Measurements from ENCODE around the gene ZMIZ1.

The ZMIZ1 gene

GRCh38 chr10:79188154-79188965 is 119.6 kb downstream of the ZMIZ1 start:
- Histone ChIP-seq H3K36me3 (ENCODE audit: control insufficient read depth in 5 of 5, insufficient read depth in 5 of 5, low read length in 5 of 5) (peaks cover 0 to 36% (median 18%) of the 10 kb centered on the region in 5 donors), H3K4me1 (ENCODE audit: control insufficient read depth in 5 of 5, insufficient read depth in 5 of 5, low read length in 5 of 5) (peaks cover 24 to 97% (median 72%) of the 10 kb centered on the region in 5 donors), H3K9ac (ENCODE audit: low read length in 5 of 5) (peak overlapping the region in 1 of 5 donors; percentile 30), H3K27me3 (ENCODE audit: control insufficient read depth in 5 of 5, insufficient read depth in 4 of 5, low read length in 5 of 5) (no peaks in the 10 kb centered on the region), H3K9me3 (ENCODE audit: control insufficient read depth in 5 of 5, low read length in 5 of 5) (no peaks in the 10 kb centered on the region), H3K27ac (ENCODE audit: low read depth, low read length) (peak overlapping the region; percentile 50), H3K4me3 (ENCODE audit: low read depth in 1 of 5, low read length in 5 of 5) (no peak overlapping the region)

- Histone ChIP-seq H3K4me1 (ENCODE audit: control insufficient read depth in 5 of 5, insufficient read depth in 5 of 5, low read length in 5 of 5) (peaks cover 18 to 97% (median 72%) of the 10 kb centered on the region in 5 donors), H3K36me3 (ENCODE audit: control insufficient read depth in 5 of 5, insufficient read depth in 5 of 5, low read length in 5 of 5) (peaks cover 0 to 40% (median 22%) of the 10 kb centered on the region in 5 donors), H3K9me3 (ENCODE audit: control insufficient read depth in 5 of 5, low read length in 5 of 5) (no peaks in the 10 kb centered on the region), H3K27me3 (ENCODE audit: control insufficient read depth in 5 of 5, insufficient read depth in 4 of 5, low read length in 5 of 5) (no peaks in the 10 kb centered on the region), H3K9ac (ENCODE audit: low read length in 5 of 5) (peak overlapping the region in 1 of 5 donors; percentile 11), H3K4me3 (ENCODE audit: low read depth in 1 of 5, low read length in 5 of 5) (no peak overlapping the region), H3K27ac (ENCODE audit: low read depth, low read length) (peak overlapping the region; percentile 50)
These were observed 120.4 kb downstream of the ZMIZ1 start for GRCh38 chr10:79189181-79189580.

GRCh38 chr10:79189853-79190435 is 121.2 kb downstream of the ZMIZ1 start:
- H3K4me1 ChIP-seq (ENCODE audit: control insufficient read depth in 5 of 5, insufficient read depth in 5 of 5, low read length in 5 of 5), result peaks cover 17 to 97% (median 72%) of the 10 kb centered on the region in 5 donors

GRCh38 chr10:79190740-79191261 is 122.0 kb downstream of the ZMIZ1 start:
- Histone ChIP-seq H3K9ac (ENCODE audit: low read length in 5 of 5) (no peak overlapping the region), H3K4me3 (ENCODE audit: low read depth in 1 of 5, low read length in 5 of 5) (no peak overlapping the region), H3K9me3 (ENCODE audit: control insufficient read depth in 5 of 5, low read length in 5 of 5) (no peaks in the 10 kb centered on the region), H3K27me3 (ENCODE audit: control insufficient read depth in 5 of 5, insufficient read depth in 4 of 5, low read length in 5 of 5) (no peaks in the 10 kb centered on the region), H3K4me1 (ENCODE audit: control insufficient read depth in 5 of 5, insufficient read depth in 5 of 5, low read length in 5 of 5) (peaks cover 15 to 97% (median 72%) of the 10 kb centered on the region in 5 donors), H3K36me3 (ENCODE audit: control insufficient read depth in 5 of 5, insufficient read depth in 5 of 5, low read length in 5 of 5) (peaks cover 0 to 38% (median 24%) of the 10 kb centered on the region in 5 donors), H3K27ac (ENCODE audit: low read depth, low read length) (peak overlapping the region; percentile 61)

More at GRCh38 chr10:79189853-79190435, 121.2 kb downstream of the ZMIZ1 start:
- H3K36me3 ChIP-seq (ENCODE audit: control insufficient read depth in 5 of 5, insufficient read depth in 5 of 5, low read length in 5 of 5), result peaks cover 0 to 40% (median 23%) of the 10 kb centered on the region in 5 donors
- no peak overlapping the region for H3K27ac ChIP-seq (ENCODE audit: low read depth, low read length)
- no peak overlapping the region for H3K9ac ChIP-seq (ENCODE audit: low read length in 5 of 5)
- no peak overlapping the region for H3K4me3 ChIP-seq (ENCODE audit: low read depth in 1 of 5, low read length in 5 of 5)
- H3K9me3 ChIP-seq (ENCODE audit: control insufficient read depth in 5 of 5, low read length in 5 of 5), result no peaks in the 10 kb centered on the region
- H3K27me3 ChIP-seq (ENCODE audit: control insufficient read depth in 5 of 5, insufficient read depth in 4 of 5, low read length in 5 of 5), result no peaks in the 10 kb centered on the region

DNA sequence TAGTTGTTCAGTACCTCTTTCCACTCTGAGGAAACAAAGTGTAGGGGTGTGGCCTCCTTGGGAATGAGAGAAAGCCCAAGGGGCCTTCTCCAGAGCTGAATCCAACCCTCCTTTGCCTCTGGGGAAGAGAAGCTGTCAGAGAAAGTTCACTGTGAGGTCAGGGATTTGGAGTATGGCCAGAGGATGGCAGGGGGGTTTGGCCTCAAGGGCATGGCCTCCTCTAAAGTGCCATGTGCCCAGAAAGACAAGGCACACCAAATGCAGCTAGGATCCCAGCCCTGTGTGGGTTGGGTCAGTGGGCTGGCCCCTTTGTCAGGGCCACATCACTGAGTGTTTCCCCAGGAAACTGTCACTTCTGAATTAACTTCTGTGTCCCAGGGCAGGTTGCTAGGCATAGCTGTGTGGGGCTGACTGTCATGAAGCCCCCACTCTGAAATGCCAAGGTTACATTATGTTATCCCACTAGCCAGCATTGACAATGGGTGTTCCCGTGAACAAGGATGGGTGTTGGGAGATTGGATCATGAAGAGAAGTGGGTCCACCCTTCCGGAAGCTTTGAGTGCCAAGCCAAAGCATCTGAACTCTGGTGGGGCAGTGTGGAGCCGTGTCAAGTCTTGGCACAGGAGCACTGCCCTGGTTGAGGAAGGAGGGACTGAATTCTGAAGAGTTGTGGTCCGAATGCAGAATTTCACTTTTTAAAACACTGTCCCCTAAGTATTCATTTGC is 123.3 kb downstream of the ZMIZ1 start:
- Histone ChIP-seq H3K27ac (ENCODE audit: low read depth, low read length) (peak overlapping the region; percentile 61), H3K4me3 (ENCODE audit: low read depth in 1 of 5, low read length in 5 of 5) (no peak overlapping the region), H3K9ac (ENCODE audit: low read length in 5 of 5) (no peak overlapping the region), H3K4me1 (ENCODE audit: control insufficient read depth in 5 of 5, insufficient read depth in 5 of 5, low read length in 5 of 5) (peaks cover 15 to 89% (median 73%) of the 10 kb centered on the region in 5 donors), H3K27me3 (ENCODE audit: control insufficient read depth in 5 of 5, insufficient read depth in 4 of 5, low read length in 5 of 5) (no peaks in the 10 kb centered on the region), H3K9me3 (ENCODE audit: control insufficient read depth in 5 of 5, low read length in 5 of 5) (no peaks in the 10 kb centered on the region), H3K36me3 (ENCODE audit: control insufficient read depth in 5 of 5, insufficient read depth in 5 of 5, low read length in 5 of 5) (peaks cover 0 to 31% (median 24%) of the 10 kb centered on the region in 5 donors)

GRCh38 chr10:79192677-79193003 is 123.9 kb downstream of the ZMIZ1 start:
- Histone ChIP-seq H3K27ac (ENCODE audit: low read depth, low read length) (peak overlapping the region; percentile 61), H3K9me3 (ENCODE audit: control insufficient read depth in 5 of 5, low read length in 5 of 5) (no peaks in the 10 kb centered on the region), H3K4me3 (ENCODE audit: low read depth in 1 of 5, low read length in 5 of 5) (no peak overlapping the region), H3K27me3 (ENCODE audit: control insufficient read depth in 5 of 5, insufficient read depth in 4 of 5, low read length in 5 of 5) (no peaks in the 10 kb centered on the region), H3K4me1 (ENCODE audit: control insufficient read depth in 5 of 5, insufficient read depth in 5 of 5, low read length in 5 of 5) (peaks cover 15 to 85% (median 70%) of the 10 kb centered on the region in 5 donors), H3K9ac (ENCODE audit: low read length in 5 of 5) (no peak overlapping the region), H3K36me3 (ENCODE audit: control insufficient read depth in 5 of 5, insufficient read depth in 5 of 5, low read length in 5 of 5) (peaks cover 0 to 29% (median 19%) of the 10 kb centered on the region in 5 donors)

DNA sequence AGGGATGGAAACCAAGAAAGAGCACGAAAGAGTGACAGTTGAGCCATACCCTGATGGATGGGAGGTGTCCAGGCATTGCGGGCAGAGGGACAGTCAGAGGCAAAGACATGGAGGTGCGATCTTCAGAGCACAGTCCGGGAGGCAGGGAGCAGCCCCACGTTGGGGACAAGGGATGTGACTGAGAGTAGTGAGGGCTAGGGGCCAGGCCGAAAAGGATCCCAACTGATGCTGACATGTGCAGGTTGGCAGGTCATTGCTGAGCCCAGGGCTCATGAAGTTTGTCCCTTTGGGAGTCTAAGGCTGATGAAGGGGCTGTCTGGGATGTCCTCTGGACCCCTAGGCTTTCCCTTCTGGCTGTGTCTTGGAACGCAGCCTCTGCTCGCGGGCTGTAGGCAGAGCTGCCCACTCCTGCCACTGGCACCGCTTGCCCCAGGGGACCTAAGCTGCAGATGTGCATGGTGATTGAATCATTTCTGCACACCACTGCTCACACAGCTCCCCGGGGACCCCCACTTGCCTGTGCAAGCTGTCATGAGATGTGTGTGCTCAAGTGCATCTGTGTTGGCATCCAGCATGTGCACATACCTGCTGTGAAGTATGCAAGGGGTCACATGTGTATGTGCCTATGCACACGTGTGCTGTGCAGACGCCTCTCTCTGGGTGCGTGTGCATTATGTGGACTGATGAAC is 125.1 kb downstream of the ZMIZ1 start:
- peaks cover 12 to 73% (median 58%) of the 10 kb centered on the region in 5 donors for H3K4me1 ChIP-seq (ENCODE audit: control insufficient read depth in 5 of 5, insufficient read depth in 5 of 5, low read length in 5 of 5)

GRCh38 chr10:79195091-79195923 is 126.5 kb downstream of the ZMIZ1 start:
- no peaks in the 10 kb centered on the region for H3K27me3 ChIP-seq (ENCODE audit: control insufficient read depth in 5 of 5, insufficient read depth in 4 of 5, low read length in 5 of 5)
- peak overlapping the region; percentile 69 for H3K27ac ChIP-seq (ENCODE audit: low read depth, low read length)
- H3K9me3 ChIP-seq (ENCODE audit: control insufficient read depth in 5 of 5, low read length in 5 of 5), result no peaks in the 10 kb centered on the region
- peaks cover 11 to 59% (median 52%) of the 10 kb centered on the region in 5 donors for H3K4me1 ChIP-seq (ENCODE audit: control insufficient read depth in 5 of 5, insufficient read depth in 5 of 5, low read length in 5 of 5)
- peak overlapping the region in 3 of 5 donors; percentile 7 to 47 (median 32) for H3K9ac ChIP-seq (ENCODE audit: low read length in 5 of 5)
- peaks cover 0 to 26% (median 19%) of the 10 kb centered on the region in 5 donors for H3K36me3 ChIP-seq (ENCODE audit: control insufficient read depth in 5 of 5, insufficient read depth in 5 of 5, low read length in 5 of 5)
- peak overlapping the region in 2 of 5 donors; percentile 12 to 16 for H3K4me3 ChIP-seq (ENCODE audit: low read depth in 1 of 5, low read length in 5 of 5)

More for the DNA sequence above, 125.1 kb downstream of the ZMIZ1 start:
- H3K4me3 ChIP-seq (ENCODE audit: low read depth in 1 of 5, low read length in 5 of 5), result no peak overlapping the region
- peaks cover 0 to 29% (median 19%) of the 10 kb centered on the region in 5 donors for H3K36me3 ChIP-seq (ENCODE audit: control insufficient read depth in 5 of 5, insufficient read depth in 5 of 5, low read length in 5 of 5)
- no peak overlapping the region for H3K27ac ChIP-seq (ENCODE audit: low read depth, low read length)
- no peaks in the 10 kb centered on the region for H3K9me3 ChIP-seq (ENCODE audit: control insufficient read depth in 5 of 5, low read length in 5 of 5)
- H3K9ac ChIP-seq (ENCODE audit: low read length in 5 of 5), result no peak overlapping the region
- H3K27me3 ChIP-seq (ENCODE audit: control insufficient read depth in 5 of 5, insufficient read depth in 4 of 5, low read length in 5 of 5), result no peaks in the 10 kb centered on the region
